A549 (cell line): ENCODE data around the gene TBC1D2B. TPM values are rescaled to one million over a fixed set of nuclear protein-coding genes. Genes with fewer than 3 reads are reported as not detected.

Experiments used
- ATAC-seq, 2 experiments: fragments of 200-7000 bp in 1 of 2; fragments of >200 bp in 1 of 2; cut with Nextera tagmentation in 1 of 2; cut with Tn5 transposase in 1 of 2; 3 replicates each; pipeline versions ENCODE4 v1.8.0 to v1.9.1; 2018 to 2020; ENCODE audit warnings: mild to moderate bottlenecking in 1 of 2, moderate library complexity in 1 of 2
- CTCF ChIA-PET: fragments of 300-600 bp; sonication (Branson Sonifier 250); formaldehyde crosslinking; extraction: SDS; loops from one replicate; lab custom pipeline; 2021; ENCODE audit warnings: antibody characterized with exemption, inconsistent platforms; lab: Yijun Ruan, JAX
- POLR2A ChIA-PET: fragments of 350-600 bp; formaldehyde crosslinking; extraction: SDS; loops from one replicate; lab custom pipeline; 2021; ENCODE audit warnings: antibody characterized with exemption, inconsistent platforms; lab: Yijun Ruan, JAX
- DNase-seq, 2 experiments: peaks; one replicate each; pipeline versions ENCODE4 v3.0.0 to v3.0.0-alpha.2; 2011 to 2016; ENCODE audit warnings: low read depth in 1 of 2, low spot score in 1 of 2
- FAIRE-seq: peaks from 2 replicates; lab custom pipeline; 2011; peaks lifted over from hg19 to GRCh38; lab: Jason Lieb, UNC
- H3K27ac ChIP-seq, 2 experiments: fragments of >200 bp; sonication (Bioruptor Twin); formaldehyde crosslinking; 3 replicates each; pipeline ENCODE4 v1.5.1; 2016 to 2017
- H3K4me1 ChIP-seq: fragments of >200 bp; sonication (Bioruptor Twin); formaldehyde crosslinking; 3 replicates; pipeline ENCODE4 v1.6.1; 2016
- H3K4me2 ChIP-seq: fragments of >200 bp; sonication (Bioruptor Twin); formaldehyde crosslinking; 3 replicates; pipeline ENCODE4 v1.6.1; 2016
- H3K4me3 ChIP-seq: fragments of >200 bp; sonication (Bioruptor Twin); formaldehyde crosslinking; 3 replicates; pipeline ENCODE4 v1.5.1; 2016
- H3K9me3 ChIP-seq: fragments of >200 bp; sonication (Bioruptor Twin); formaldehyde crosslinking; 3 replicates; pipeline ENCODE4 v1.6.1; 2016
- CEBPB ChIP-seq, 2 experiments: fragments of >200 bp in 1 of 2; sonication (Bioruptor Twin) in 1 of 2; formaldehyde crosslinking in 1 of 2; IDR thresholded peaks; 2 replicates each; pipeline ENCODE4 v1.6.1; 2012 to 2016
- CHD4 ChIP-seq: fragments of 200-600 bp; sonication (generic); IDR thresholded peaks from 2 replicates; pipeline ENCODE4 v1.6.1; 2016; ENCODE audit warnings: antibody characterized with exemption, mild to moderate bottlenecking, borderline replicate concordance
- EHF ChIP-seq: fragments of 250-450 bp; sonication (Bioruptor Pico); IDR thresholded peaks from 2 replicates; pipeline ENCODE4 v1.5.0; 2020; ENCODE audit warnings: mild to moderate bottlenecking
- EP300 ChIP-seq, 2 experiments: fragments of >200 bp; sonication (Bioruptor Twin); formaldehyde crosslinking; IDR thresholded peaks; 2 replicates in 1 of 2; 3 replicates in 1 of 2; pipeline ENCODE4 v1.6.1; 2016 to 2017
- HDAC2 ChIP-seq: fragments of 200-600 bp; sonication (generic); IDR thresholded peaks from 2 replicates; pipeline ENCODE4 v1.6.1; 2016
- HEYL ChIP-seq: fragments of 250-450 bp; sonication (Bioruptor Pico); IDR thresholded peaks from 2 replicates; pipeline ENCODE4 v1.8.0; 2021; ENCODE audit warnings: mild to moderate bottlenecking, moderate library complexity
- HOXA7 ChIP-seq: fragments of 250-450 bp; sonication (Bioruptor Pico); IDR thresholded peaks from 2 replicates; pipeline ENCODE4 v1.5.0; 2020; ENCODE audit warnings: mild to moderate bottlenecking, moderate library complexity
- HOXB13 ChIP-seq: fragments of 250-450 bp; sonication (Bioruptor Pico); IDR thresholded peaks from 2 replicates; pipeline ENCODE4 v1.5.0; 2020; ENCODE audit warnings: low read depth, mild to moderate bottlenecking, moderate library complexity
- HOXB5 ChIP-seq: fragments of 250-450 bp; sonication (Bioruptor Pico); IDR thresholded peaks from 2 replicates; pipeline ENCODE4 v1.5.0; 2020; ENCODE audit warnings: mild to moderate bottlenecking, moderate library complexity
- MAFK ChIP-seq: fragments of 450-650 bp; IDR thresholded peaks from 2 replicates; pipeline ENCODE4 v1.6.1; 2014; ENCODE audit not compliant: partially characterized antibody
- MAX ChIP-seq: IDR thresholded peaks from 2 replicates; pipeline ENCODE4 v1.6.1; 2012
- MYC ChIP-seq: IDR thresholded peaks from 2 replicates; pipeline ENCODE4 v1.6.1; 2012; ENCODE audit warnings: mild to moderate bottlenecking, inconsistent platforms, low read length, improper control_type of control experiment, borderline replicate concordance
- NR3C1 ChIP-seq: fragments of >200 bp; sonication (Bioruptor Twin); formaldehyde crosslinking; IDR thresholded peaks from 3 replicates; pipeline ENCODE4 v1.6.1; 2017
- PHF8 ChIP-seq: fragments of 200-600 bp; sonication (generic); IDR thresholded peaks from 2 replicates; pipeline ENCODE4 v1.6.1; 2016; ENCODE audit warnings: low read depth, mild to moderate bottlenecking, antibody characterized with exemption, moderate library complexity, borderline replicate concordance
- RARB ChIP-seq: fragments of 250-450 bp; sonication (Bioruptor Pico); IDR thresholded peaks from 2 replicates; pipeline ENCODE4 v1.8.0; 2021; ENCODE audit warnings: mild to moderate bottlenecking, moderate library complexity
- RNF2 ChIP-seq: fragments of 200-600 bp; sonication (generic); IDR thresholded peaks from 2 replicates; pipeline ENCODE4 v1.6.1; 2016; ENCODE audit warnings: low read depth, mild to moderate bottlenecking, antibody characterized with exemption, moderate library complexity, borderline replicate concordance
- TFCP2L1 ChIP-seq: fragments of 250-450 bp; sonication (Bioruptor Pico); IDR thresholded peaks from 2 replicates; pipeline ENCODE4 v1.5.0; 2021; ENCODE audit warnings: mild to moderate bottlenecking
- TP53 ChIP-seq: fragments of 250-450 bp; sonication (Bioruptor Pico); IDR thresholded peaks from 2 replicates; pipeline ENCODE4 v1.5.0; 2021; ENCODE audit warnings: mild to moderate bottlenecking, moderate library complexity
- USF2 ChIP-seq: fragments of 450-650 bp; IDR thresholded peaks from 2 replicates; pipeline ENCODE4 v1.6.1; 2014; ENCODE audit warnings: antibody characterized with exemption
- ZC3H11A ChIP-seq: fragments of 450-650 bp; IDR thresholded peaks from 2 replicates; pipeline ENCODE4 v1.6.1; 2014; ENCODE audit warnings: antibody characterized with exemption, mild to moderate bottlenecking
- ZNF302 ChIP-seq: fragments of 250-450 bp; sonication (Bioruptor Pico); IDR thresholded peaks from 2 replicates; pipeline ENCODE4 v1.9.0; 2021; ENCODE audit warnings: inconsistent platforms, mild to moderate bottlenecking, moderate library complexity
- WGBS: methylation state at CpG from one replicate; pipeline ENCODE4 v1.1.6; 2017; ENCODE audit errors: missing lambda C conversion rate; 5-methylcytosine and 5-hydroxymethylcytosine counted together
- polyA plus RNA-seq, 4 experiments: library from polyadenylated mRNA; depleted of rRNA in 3 of 4; stranded (reverse); fragments of >200 nt; fragmentation: RNase III in 1 of 4; extraction: RNeasy Plus Mini Kit Qiagen cat#74134 plus additional on column Dnase treatment in 1 of 4; gene quantifications; 2 replicates in 3 of 4; 3 replicates in 1 of 4; pipeline ENCODE4 v1.2.3, GENCODE V29; 2011 to 2017
- TF ChIP-seq, protein P1 (sequence below): fragments of 250-450 bp; sonication (Bioruptor Pico); IDR thresholded peaks from 2 replicates; pipeline ENCODE4 v1.5.0; 2021; ENCODE audit warnings: mild to moderate bottlenecking, moderate library complexity, borderline replicate concordance
- TF ChIP-seq, protein P2 (sequence below): fragments of >200 bp; sonication (Bioruptor Twin); formaldehyde crosslinking; IDR thresholded peaks from 3 replicates; pipeline ENCODE4 v1.5.1; 2016

The TBC1D2B gene
- polyA plus RNA-seq, 2 of the 4 experiments (the other 2 are of a cell fraction), result 13.6 to 13.9 TPM

DNA sequence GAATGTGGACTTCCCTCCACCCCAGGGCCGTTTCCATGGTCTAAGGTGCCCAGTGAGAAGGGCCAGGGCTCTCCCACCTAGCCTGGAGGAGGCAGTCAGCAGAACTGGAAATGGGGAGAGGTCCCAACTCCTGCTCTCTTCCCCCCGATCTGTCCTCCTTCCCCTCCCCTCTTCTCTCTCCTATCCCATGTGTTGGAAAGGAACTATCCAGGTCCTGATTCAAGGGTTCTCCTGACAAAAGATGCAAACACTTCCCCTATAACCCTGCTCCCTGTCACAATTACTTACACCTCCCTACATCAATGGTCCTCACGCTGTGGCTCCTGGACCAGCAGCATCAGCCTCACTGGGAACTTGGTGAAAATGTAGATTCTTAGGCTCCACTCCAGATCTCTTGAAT is 47.8 kb upstream of the TBC1D2B start:
- FAIRE-seq, result no peak
- no peak for DNase-seq
- no peak for ATAC-seq
- CTCF ChIA-PET, result interaction anchor here (1.4 to 7.0 kb wide), 5 partner anchors 12 to 116 kb away, joined by 5 to 79 read pairs (median 10); no protein-coding TSS in a partner anchor
- TF ChIP-seq NR3C1, result no peak
- TF ChIP-seq EHF, result no peak
- TF ChIP-seq TP53, result no peak
- no peak for TF ChIP-seq EP300 (IDR thresholded peaks at IDR 0.05)
- TF ChIP-seq CHD4, result no peak
- TF ChIP-seq MAFK, result no peak
- TF ChIP-seq HOXB13 (CRISPR knock-in tag), result no peak
- TF ChIP-seq, all 56 proteins: peak for 0
- no peak overlapping the region for H3K27ac ChIP-seq
- no peak overlapping the region for H3K4me2 ChIP-seq
- POLR2A ChIA-PET, result interaction anchor here (0.5 kb wide), 1 partner anchor 14 kb away, joined by 3 read pairs; no protein-coding TSS in a partner anchor
- WGBS, result 69% methylated on average over 3 of the region's 3 CpGs
- H3K4me3 ChIP-seq, result no peak overlapping the region
- H3K4me1 ChIP-seq, result peaks cover 26% of the 10 kb centered on the region
- no peaks in the 10 kb centered on the region for H3K9me3 ChIP-seq

- FAIRE-seq, result no peak
- CTCF ChIA-PET, result interaction anchor here (0.7 to 6.8 kb wide), 8 partner anchors 10 to 330 kb away, joined by 3 to 79 read pairs (median 6); partner anchors contain the start of gene CIB2
- ATAC-seq, result no peak
Observed at GRCh38 chr15:78120523-78120922, 43.0 kb upstream of the TBC1D2B start.

DNA sequence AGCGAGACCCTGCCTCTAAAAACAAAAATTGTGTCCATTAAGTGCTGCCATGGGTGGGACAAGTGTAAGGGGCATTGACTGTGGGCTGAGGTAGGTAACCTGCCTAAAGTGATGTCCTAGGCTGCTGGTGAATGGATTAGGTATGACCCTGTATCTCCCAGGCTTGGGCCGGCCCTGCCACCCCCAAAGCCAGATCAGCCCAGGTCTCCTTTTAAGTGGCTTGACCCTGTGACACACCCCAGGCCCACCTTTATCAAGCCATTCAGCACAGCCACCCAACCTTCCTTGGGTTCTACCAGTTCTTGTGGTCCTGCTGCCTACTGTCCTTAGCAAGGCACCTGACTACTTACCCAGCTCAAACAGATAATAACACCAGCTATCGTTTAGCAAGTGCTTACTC is 35.0 kb upstream of the TBC1D2B start:
- Histone ChIP-seq H3K27ac (no peak overlapping the region), H3K4me1 (no peaks in the 10 kb centered on the region), H3K4me2 (no peak overlapping the region), H3K9me3 (no peaks in the 10 kb centered on the region), H3K4me3 (no peak overlapping the region)
- ChIA-PET CTCF (interaction anchor here (0.6 to 11.5 kb wide), 62 partner anchors 9 to 592 kb away, joined by 3 to 265 read pairs (median 5); partner anchors contain the start of genes ACSBG1, CIB2, IDH3A and SH2D7), POLR2A (interaction anchor here (0.6 to 1.0 kb wide), 2 partner anchors 19 to 47 kb away, joined by 3 to 4 read pairs; partner anchors contain the start of gene CIB2)
- ATAC-seq (no peak), DNase-seq (no peak), FAIRE-seq (no peak)
- WGBS, result 45% methylated on average over 3 of the region's 3 CpGs
- TF ChIP-seq, protein P1, sequence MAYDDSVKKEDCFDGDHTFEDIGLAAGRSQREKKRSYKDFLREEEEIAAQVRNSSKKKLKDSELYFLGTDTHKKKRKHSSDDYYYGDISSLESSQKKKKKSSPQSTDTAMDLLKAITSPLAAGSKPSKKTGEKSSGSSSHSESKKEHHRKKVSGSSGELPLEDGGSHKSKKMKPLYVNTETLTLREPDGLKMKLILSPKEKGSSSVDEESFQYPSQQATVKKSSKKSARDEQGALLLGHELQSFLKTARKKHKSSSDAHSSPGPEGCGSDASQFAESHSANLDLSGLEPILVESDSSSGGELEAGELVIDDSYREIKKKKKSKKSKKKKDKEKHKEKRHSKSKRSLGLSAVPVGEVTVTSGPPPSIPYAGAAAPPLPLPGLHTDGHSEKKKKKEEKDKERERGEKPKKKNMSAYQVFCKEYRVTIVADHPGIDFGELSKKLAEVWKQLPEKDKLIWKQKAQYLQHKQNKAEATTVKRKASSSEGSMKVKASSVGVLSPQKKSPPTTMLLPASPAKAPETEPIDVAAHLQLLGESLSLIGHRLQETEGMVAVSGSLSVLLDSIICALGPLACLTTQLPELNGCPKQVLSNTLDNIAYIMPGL (CRISPR knock-in tag), result no peak
- TF ChIP-seq HDAC2 (no peak), HOXB5 (CRISPR knock-in tag) (no peak), HEYL (CRISPR knock-in tag) (no peak), CEBPB (IDR thresholded peaks at IDR 0.05) (no peak), PHF8 (no peak), MAX (no peak), RARB (CRISPR knock-in tag) (no peak), ZNF302 (CRISPR knock-in tag) (no peak), NR3C1 (no peak), MAFK (no peak), ZC3H11A (no peak), USF2 (no peak)
- TF ChIP-seq, protein P2, sequence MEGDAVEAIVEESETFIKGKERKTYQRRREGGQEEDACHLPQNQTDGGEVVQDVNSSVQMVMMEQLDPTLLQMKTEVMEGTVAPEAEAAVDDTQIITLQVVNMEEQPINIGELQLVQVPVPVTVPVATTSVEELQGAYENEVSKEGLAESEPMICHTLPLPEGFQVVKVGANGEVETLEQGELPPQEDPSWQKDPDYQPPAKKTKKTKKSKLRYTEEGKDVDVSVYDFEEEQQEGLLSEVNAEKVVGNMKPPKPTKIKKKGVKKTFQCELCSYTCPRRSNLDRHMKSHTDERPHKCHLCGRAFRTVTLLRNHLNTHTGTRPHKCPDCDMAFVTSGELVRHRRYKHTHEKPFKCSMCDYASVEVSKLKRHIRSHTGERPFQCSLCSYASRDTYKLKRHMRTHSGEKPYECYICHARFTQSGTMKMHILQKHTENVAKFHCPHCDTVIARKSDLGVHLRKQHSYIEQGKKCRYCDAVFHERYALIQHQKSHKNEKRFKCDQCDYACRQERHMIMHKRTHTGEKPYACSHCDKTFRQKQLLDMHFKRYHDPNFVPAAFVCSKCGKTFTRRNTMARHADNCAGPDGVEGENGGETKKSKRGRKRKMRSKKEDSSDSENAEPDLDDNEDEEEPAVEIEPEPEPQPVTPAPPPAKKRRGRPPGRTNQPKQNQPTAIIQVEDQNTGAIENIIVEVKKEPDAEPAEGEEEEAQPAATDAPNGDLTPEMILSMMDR, result no peak

More at GRCh38 chr15:78120523-78120922, 43.0 kb upstream of the TBC1D2B start:
- POLR2A ChIA-PET, result no interaction called here
- no peak overlapping the region for H3K4me3 ChIP-seq
- H3K4me2 ChIP-seq, result no peak overlapping the region
- TF ChIP-seq HOXA7 (CRISPR knock-in tag), result no peak
- TF ChIP-seq, protein P1 (CRISPR knock-in tag), result no peak
- no peak for TF ChIP-seq HOXB13 (CRISPR knock-in tag)
- TF ChIP-seq MYC, result no peak
- no peak for TF ChIP-seq TFCP2L1 (CRISPR knock-in tag)
- no peak for TF ChIP-seq MAX
- no peak for TF ChIP-seq RNF2
- no peak for DNase-seq
- H3K27ac ChIP-seq, result no peak overlapping the region
- H3K9me3 ChIP-seq, result no peaks in the 10 kb centered on the region
- H3K4me1 ChIP-seq, result no peaks in the 10 kb centered on the region
- 74% methylated on average over 5 of the region's 5 CpGs for WGBS
